HEK293 (cell line): ENCODE data around the gene LAMA4.

Experiments used
- ZNF10 ChIP-seq: fragments of 450-650 bp; formaldehyde crosslinking; IDR thresholded peaks from 2 replicates; pipeline ENCODE4 v1.5.1; 2017; ENCODE audit warnings: missing biosample characterization, missing genetic modification characterization
- ZNF211 ChIP-seq: fragments of 450-650 bp; formaldehyde crosslinking; IDR thresholded peaks from 2 replicates; pipeline ENCODE4 v1.5.1; 2016; ENCODE audit warnings: low read depth, missing biosample characterization, missing genetic modification characterization
- ZNF239 ChIP-seq: fragments of 450-650 bp; formaldehyde crosslinking; IDR thresholded peaks from 2 replicates; pipeline ENCODE4 v1.5.1; 2016; ENCODE audit warnings: missing biosample characterization, missing genetic modification characterization
- ZNF670 ChIP-seq: fragments of 450-650 bp; formaldehyde crosslinking; IDR thresholded peaks from 2 replicates; pipeline ENCODE4 v1.5.1; 2016; ENCODE audit warnings: missing biosample characterization, missing genetic modification characterization, low read depth
- TF ChIP-seq, protein P1 (sequence below): fragments of 450-650 bp; formaldehyde crosslinking; IDR thresholded peaks from 2 replicates; pipeline ENCODE4 v1.5.1; 2016; ENCODE audit warnings: missing biosample characterization, missing genetic modification characterization
- TF ChIP-seq, protein P2 (sequence below): fragments of 450-650 bp; formaldehyde crosslinking; IDR thresholded peaks from 2 replicates; pipeline ENCODE4 v1.5.1; 2016; ENCODE audit warnings: missing biosample characterization, missing genetic modification characterization
- TF ChIP-seq, protein P3 (sequence below): sonication (generic); formaldehyde crosslinking; IDR thresholded peaks from 2 replicates; pipeline ENCODE4 v1.8.1; 2022; ENCODE audit warnings: mild to moderate bottlenecking, moderate library complexity, missing genetic modification reagents

DNA sequence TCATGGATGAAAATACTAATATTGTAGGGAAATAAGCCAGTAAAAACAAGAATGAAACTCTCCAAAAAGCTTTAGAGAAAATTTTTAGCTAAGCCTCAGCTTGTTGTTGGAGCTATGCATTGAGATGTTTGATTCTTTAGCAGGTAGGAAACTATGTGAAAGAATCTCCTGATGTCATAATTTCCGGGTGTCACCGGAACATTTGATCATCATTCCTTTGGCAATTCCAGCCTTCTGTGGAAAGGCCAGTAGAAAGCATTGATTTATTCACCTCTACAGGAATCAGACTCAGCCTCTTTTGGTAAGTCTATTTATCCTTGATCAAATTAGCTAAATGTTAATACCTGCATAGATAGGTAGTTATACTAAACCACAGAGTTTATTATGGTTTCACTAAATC, 157.5 kb downstream of the LAMA4 start:
- TF ChIP-seq, protein P1, sequence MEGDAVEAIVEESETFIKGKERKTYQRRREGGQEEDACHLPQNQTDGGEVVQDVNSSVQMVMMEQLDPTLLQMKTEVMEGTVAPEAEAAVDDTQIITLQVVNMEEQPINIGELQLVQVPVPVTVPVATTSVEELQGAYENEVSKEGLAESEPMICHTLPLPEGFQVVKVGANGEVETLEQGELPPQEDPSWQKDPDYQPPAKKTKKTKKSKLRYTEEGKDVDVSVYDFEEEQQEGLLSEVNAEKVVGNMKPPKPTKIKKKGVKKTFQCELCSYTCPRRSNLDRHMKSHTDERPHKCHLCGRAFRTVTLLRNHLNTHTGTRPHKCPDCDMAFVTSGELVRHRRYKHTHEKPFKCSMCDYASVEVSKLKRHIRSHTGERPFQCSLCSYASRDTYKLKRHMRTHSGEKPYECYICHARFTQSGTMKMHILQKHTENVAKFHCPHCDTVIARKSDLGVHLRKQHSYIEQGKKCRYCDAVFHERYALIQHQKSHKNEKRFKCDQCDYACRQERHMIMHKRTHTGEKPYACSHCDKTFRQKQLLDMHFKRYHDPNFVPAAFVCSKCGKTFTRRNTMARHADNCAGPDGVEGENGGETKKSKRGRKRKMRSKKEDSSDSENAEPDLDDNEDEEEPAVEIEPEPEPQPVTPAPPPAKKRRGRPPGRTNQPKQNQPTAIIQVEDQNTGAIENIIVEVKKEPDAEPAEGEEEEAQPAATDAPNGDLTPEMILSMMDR (tag by site-specific recombination), result no peak
- TF ChIP-seq ZNF670, result no peak
- TF ChIP-seq ZNF239, result no peak
- TF ChIP-seq, protein P2, sequence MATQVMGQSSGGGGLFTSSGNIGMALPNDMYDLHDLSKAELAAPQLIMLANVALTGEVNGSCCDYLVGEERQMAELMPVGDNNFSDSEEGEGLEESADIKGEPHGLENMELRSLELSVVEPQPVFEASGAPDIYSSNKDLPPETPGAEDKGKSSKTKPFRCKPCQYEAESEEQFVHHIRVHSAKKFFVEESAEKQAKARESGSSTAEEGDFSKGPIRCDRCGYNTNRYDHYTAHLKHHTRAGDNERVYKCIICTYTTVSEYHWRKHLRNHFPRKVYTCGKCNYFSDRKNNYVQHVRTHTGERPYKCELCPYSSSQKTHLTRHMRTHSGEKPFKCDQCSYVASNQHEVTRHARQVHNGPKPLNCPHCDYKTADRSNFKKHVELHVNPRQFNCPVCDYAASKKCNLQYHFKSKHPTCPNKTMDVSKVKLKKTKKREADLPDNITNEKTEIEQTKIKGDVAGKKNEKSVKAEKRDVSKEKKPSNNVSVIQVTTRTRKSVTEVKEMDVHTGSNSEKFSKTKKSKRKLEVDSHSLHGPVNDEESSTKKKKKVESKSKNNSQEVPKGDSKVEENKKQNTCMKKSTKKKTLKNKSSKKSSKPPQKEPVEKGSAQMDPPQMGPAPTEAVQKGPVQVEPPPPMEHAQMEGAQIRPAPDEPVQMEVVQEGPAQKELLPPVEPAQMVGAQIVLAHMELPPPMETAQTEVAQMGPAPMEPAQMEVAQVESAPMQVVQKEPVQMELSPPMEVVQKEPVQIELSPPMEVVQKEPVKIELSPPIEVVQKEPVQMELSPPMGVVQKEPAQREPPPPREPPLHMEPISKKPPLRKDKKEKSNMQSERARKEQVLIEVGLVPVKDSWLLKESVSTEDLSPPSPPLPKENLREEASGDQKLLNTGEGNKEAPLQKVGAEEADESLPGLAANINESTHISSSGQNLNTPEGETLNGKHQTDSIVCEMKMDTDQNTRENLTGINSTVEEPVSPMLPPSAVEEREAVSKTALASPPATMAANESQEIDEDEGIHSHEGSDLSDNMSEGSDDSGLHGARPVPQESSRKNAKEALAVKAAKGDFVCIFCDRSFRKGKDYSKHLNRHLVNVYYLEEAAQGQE (tag by site-specific recombination), result no peak
- no peak for TF ChIP-seq ZNF10 (tag by site-specific recombination)
- TF ChIP-seq ZNF211 (tag by site-specific recombination), result no peak
- TF ChIP-seq, protein P3, sequence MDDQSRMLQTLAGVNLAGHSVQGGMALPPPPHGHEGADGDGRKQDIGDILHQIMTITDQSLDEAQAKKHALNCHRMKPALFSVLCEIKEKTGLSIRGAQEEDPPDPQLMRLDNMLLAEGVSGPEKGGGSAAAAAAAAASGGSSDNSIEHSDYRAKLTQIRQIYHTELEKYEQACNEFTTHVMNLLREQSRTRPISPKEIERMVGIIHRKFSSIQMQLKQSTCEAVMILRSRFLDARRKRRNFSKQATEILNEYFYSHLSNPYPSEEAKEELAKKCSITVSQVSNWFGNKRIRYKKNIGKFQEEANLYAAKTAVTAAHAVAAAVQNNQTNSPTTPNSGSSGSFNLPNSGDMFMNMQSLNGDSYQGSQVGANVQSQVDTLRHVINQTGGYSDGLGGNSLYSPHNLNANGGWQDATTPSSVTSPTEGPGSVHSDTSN (CRISPR knock-in tag), result no peak
